OCI-LY3 (cell line): ENCODE data around the gene SEPTIN11.

Source experiments
- CTCF ChIP-seq: fragments of 200-600, 300-600 bp; sonication (generic); IDR thresholded peaks from 2 replicates; pipeline ENCODE4 v1.5.1; 2014; ENCODE audit warnings: antibody characterized with exemption, low read length, low read depth
- EZH2phosphoT487 ChIP-seq: fragments of 200-600 bp; shearing (Covaris generic); IDR thresholded peaks from 2 replicates; pipeline ENCODE4 v1.6.1; 2018; ENCODE audit warnings: antibody characterized with exemption, mixed run types, low read depth

- TF ChIP-seq CTCF (no peak), EZH2phosphoT487 (no peak)
These were observed 47.5 kb downstream of the SEPTIN11 start for GRCh38 chr4:76997077-76997476.
